ENCODE data around the gene NDUFAF7. TPM values are rescaled to one million over a fixed set of nuclear protein-coding genes. Genes with fewer than 3 reads are reported as not detected.
"Not testable (repeated sequence)": the region's sequence is repeated elsewhere in the genome, so short reads cannot be mapped to it uniquely, and the experiment has no call there.

NDUFAF7 gene, protein sequence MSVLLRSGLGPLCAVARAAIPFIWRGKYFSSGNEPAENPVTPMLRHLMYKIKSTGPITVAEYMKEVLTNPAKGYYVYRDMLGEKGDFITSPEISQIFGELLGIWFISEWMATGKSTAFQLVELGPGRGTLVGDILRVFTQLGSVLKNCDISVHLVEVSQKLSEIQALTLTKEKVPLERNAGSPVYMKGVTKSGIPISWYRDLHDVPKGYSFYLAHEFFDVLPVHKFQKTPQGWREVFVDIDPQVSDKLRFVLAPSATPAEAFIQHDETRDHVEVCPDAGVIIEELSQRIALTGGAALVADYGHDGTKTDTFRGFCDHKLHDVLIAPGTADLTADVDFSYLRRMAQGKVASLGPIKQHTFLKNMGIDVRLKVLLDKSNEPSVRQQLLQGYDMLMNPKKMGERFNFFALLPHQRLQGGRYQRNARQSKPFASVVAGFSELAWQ
- total RNA-seq: 19.6 TPM

DNA sequence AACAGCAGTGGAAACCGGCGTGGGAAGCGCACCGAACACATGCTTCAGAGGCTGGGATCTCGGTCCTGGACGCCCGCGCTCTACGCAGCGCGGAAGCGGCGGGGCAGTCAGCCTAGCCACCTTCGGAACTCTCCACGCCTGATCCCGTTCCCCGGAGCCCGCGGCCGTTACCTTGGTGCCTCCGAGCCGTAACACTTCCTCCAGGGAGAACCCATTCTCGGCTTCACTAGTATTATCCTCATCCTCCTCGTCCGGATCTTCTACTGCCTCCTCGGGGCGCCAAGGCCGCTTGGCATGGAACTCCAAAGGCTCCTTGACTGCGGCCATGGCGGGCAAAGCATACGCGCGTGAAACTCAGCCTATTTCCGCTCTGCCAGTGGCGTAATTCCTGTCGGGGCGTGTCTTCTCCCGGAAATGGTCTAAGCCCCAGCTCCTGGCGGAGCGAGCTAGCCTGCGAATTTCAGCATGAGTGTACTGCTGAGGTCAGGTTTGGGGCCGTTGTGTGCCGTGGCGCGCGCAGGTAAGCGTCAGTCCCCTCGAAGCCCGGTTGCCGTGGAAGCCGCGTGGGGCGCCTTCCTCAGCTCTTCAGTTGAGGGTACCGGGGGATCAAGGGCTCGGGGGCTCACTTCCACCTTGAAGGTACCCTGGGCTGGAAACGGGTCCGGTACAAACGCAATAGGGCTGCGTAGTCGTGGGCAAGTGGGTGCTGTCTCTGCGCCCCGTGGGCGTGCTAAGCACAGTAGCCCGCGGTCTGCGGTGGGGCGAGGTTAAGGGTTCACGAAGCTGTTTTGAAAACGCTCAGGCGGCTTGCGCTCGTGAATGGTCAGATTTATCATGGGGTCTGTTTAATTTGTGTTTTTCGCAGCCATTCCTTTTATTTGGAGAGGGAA lies at the start of gene NDUFAF7, which contains the start of gene CEBPZ:
NDUFAF7 (plus strand) TSS at position 418 of the 890 bp plus-strand sequence; CDS start at position 466, 48 bp downstream.
CEBPZ (minus strand) TSS at position 356 of the 890 bp plus-strand sequence; CDS start at position 327, 29 bp downstream.
- Histone ChIP-seq H3K4me1 (ENCODE audit: insufficient read depth, low read length) (peaks cover 29% of the 10 kb centered on the region), H3K27me3 (ENCODE audit: insufficient read depth, low read length) (no peaks in the 10 kb centered on the region), H3K4me3 (ENCODE audit: low read length) (peak within 1 kb of the TSS; percentile 77), H3K9me3 (ENCODE audit: low read depth, low read length) (no peaks in the 10 kb centered on the region)

DNA sequence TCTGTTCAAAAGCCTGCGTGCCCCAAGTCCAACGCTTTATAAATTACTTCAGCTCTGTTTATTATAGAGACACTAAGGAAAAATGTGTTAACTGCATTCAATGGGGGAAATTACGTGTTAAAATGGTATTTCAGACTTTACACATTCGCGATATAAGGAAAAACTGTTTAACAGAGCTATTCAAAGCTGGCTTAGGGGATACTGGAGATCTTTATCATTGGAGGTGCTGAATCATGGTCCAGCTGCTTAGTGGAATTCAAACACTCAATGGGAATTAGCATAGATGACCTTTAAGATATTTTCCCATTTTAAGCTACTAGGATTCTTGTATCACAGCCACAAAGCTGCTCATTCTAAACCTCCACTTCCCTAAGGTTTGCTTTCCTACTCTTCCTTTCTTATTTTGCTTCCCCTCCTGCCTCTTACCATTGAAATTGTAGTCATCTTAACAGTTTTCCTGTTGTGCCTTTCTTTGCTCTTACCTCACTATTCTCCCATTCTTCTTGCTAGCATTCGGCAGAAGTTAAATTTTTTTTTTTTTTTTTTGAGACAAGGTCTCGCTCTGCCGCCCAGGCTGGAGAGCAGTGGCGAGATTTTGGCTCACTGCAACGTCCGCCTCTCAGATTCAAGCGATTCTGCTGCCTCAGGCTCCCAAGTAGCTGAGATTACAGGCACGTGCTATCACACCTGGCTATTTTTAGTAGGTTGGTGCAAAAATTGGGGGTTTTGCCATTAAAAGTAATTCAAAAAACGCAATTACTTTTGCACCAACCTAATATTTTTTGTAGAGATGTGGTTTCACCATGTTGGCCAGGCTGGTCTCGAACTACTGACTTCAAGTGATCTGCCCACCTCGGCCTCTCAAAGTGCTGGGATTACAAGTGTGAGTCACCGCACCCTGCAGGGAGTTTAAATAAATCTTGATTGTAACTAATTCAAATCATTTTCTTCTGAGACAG lies 49.5 kb upstream of the NDUFAF7 start:
- no peaks in the 10 kb centered on the region for H3K27me3 ChIP-seq (ENCODE audit: insufficient read depth, low read length)
- H3K4me3 ChIP-seq (ENCODE audit: low read length): no peak overlapping the region
- no peaks in the 10 kb centered on the region for H3K4me1 ChIP-seq (ENCODE audit: insufficient read depth, low read length)
- no peaks in the 10 kb centered on the region for H3K9me3 ChIP-seq (ENCODE audit: low read depth, low read length)

DNA sequence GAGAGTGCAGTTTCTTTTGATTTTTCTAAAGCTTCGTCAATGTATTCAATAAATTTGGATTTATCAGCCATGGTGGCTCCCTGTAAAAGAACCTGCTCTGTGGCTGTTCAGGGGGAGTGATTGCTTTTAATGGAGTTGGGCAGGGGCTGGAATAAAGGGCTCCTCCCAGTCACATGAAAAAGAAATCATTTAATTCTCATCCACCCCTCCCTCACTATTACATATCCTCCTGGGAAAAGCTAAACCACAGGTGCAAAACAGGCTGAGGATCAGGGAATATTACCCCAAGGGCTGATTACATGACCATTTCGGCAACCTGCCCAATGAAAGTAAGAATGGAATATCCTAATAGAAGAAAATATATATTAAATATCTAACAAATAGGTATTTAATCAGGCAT lies 42.9 kb upstream of the NDUFAF7 start, which contains the start of gene SULT6B1:
SULT6B1 (minus strand) TSS at position 101 of the 400 bp plus-strand sequence; CDS start at position 71, 30 bp downstream.
- Histone ChIP-seq H3K4me1 (ENCODE audit: insufficient read depth, low read length) (peaks cover 26% of the 10 kb centered on the region), H3K27me3 (ENCODE audit: insufficient read depth, low read length) (no peaks in the 10 kb centered on the region), H3K9me3 (ENCODE audit: low read depth, low read length) (no peaks in the 10 kb centered on the region), H3K4me3 (ENCODE audit: low read length) (no peak within 1 kb of the TSS)

DNA sequence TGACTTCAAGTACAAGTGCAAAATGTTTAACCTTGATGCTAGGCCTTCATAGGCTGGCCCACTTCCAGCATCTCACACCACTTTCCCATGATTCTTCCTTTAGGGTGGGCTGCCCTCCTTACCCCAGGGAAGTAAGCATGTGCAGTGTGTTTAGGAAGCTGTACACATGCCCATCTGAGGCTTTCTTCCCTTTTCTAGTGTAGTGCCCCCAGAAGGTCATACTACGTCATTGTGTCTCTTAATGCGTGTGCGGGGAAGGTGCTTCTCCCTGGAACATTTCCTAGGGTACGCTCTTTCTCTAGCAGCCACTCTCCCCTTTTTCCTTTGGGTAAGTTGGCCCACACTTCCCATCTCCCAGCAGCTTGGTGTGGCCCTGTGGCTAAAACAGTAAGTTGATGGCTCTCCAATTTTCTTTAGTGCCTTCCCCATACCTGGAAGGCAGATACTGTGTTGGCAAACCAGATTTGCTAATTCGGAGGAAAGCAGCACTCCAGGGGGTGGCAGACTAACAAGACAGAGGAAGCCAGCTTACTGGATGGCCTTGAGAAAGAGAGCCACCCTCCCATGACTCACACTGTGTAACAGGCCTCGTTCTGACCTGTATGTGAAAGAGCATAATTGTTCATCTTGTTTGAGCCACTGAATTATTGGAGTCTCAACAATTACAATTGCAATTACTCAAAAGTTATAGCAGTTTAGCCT lies 41.9 kb upstream of the NDUFAF7 start:
- Histone ChIP-seq H3K4me3 (ENCODE audit: low read length) (no peak overlapping the region), H3K9me3 (ENCODE audit: low read depth, low read length) (no peaks in the 10 kb centered on the region), H3K27me3 (ENCODE audit: insufficient read depth, low read length) (no peaks in the 10 kb centered on the region), H3K4me1 (ENCODE audit: insufficient read depth, low read length) (peaks cover 26% of the 10 kb centered on the region)

DNA sequence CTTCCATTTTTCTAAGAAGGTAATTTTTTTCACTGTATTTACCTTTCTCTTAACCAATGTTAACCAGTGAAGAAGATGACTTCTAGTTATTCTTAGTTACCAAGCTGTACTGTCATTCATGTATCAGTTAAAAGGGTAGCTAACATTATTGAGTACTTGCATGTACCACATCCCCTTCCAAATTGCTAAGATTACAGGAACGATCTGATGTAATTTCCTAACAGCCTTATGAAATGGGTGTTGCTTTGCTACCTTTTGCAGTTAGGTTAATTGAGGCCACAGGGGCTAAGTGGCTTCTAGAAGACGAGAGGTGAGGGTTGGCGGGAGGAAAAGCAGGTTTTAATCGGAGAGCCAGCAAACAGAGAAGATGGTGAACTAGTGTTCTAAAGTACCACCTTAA lies 41.2 kb upstream of the NDUFAF7 start:
- Histone ChIP-seq H3K4me3 (ENCODE audit: low read length) (no peak overlapping the region), H3K4me1 (ENCODE audit: insufficient read depth, low read length) (peaks cover 26% of the 10 kb centered on the region), H3K27me3 (ENCODE audit: insufficient read depth, low read length) (no peaks in the 10 kb centered on the region), H3K9me3 (ENCODE audit: low read depth, low read length) (no peaks in the 10 kb centered on the region)

DNA sequence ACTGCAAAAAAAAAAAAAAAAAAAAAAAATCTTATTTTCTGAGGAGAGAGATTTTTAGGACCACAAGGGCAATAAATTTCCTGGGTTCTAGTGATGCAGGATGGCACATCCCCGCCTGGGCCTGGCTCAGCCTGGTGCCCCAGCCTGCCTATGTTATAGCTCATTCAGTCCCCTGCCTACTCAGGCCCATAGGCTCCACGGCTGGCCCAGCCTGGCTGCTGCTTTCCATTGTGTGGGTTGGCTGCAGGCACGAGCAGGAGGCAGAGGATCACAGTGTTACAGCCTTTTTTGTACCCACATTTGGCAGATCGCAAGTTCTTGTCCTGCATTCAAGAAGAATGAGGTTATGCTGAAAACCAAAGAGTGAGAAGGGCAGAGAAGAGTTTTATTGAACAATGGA lies 40.2 kb upstream of the NDUFAF7 start:
- Histone ChIP-seq H3K27me3 (ENCODE audit: insufficient read depth, low read length) (no peaks in the 10 kb centered on the region), H3K9me3 (ENCODE audit: low read depth, low read length) (no peaks in the 10 kb centered on the region), H3K4me3 (ENCODE audit: low read length) (no peak overlapping the region), H3K4me1 (ENCODE audit: insufficient read depth, low read length) (peaks cover 32% of the 10 kb centered on the region)

DNA sequence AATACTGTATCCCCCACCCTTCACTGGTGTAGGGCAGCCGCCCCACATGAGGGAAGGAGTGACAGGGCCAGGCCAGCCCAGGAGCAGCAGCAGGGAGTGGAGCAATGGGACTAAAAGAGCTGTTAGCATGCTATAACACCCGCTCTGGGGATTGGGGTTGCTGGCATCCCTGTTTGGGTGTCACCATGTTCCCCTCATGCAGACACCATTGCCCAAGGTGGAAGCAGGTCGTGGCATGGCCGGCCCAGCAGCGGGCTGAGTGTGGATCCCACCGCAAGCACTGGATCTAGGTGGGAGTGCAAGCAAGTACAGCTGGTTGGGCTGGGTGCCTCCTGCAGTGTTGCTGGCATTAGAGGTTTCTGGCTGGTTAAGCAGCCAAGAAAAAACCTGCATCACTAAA lies 39.7 kb upstream of the NDUFAF7 start:
- Histone ChIP-seq H3K9me3 (ENCODE audit: low read depth, low read length) (no peaks in the 10 kb centered on the region), H3K4me1 (ENCODE audit: insufficient read depth, low read length) (peaks cover 32% of the 10 kb centered on the region), H3K27me3 (ENCODE audit: insufficient read depth, low read length) (no peaks in the 10 kb centered on the region), H3K4me3 (ENCODE audit: low read length) (no peak overlapping the region)

DNA sequence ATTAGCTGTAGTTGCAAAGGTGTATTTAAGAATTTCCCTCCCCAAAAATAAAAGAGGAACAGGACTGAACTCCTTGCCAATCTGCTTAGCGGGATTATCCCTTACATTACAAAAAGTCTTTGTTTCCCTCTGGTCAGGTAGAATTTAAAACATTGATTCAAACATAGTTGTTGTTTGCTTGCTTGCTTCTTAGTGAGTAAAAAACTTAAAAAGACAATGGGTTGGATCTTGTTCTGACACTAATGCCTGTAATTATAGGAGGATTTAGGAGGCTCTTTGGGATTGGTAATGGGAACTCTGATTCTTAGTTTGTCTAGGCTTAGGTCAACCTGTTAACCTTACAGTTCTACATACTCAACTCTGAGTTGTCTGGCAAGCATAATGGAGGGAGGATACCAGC lies 38.9 kb upstream of the NDUFAF7 start:
- H3K4me1 ChIP-seq (ENCODE audit: insufficient read depth, low read length): peaks cover 40% of the 10 kb centered on the region
- no peaks in the 10 kb centered on the region for H3K9me3 ChIP-seq (ENCODE audit: low read depth, low read length)
- H3K4me3 ChIP-seq (ENCODE audit: low read length): no peak overlapping the region
- H3K27me3 ChIP-seq (ENCODE audit: insufficient read depth, low read length): no peaks in the 10 kb centered on the region

DNA sequence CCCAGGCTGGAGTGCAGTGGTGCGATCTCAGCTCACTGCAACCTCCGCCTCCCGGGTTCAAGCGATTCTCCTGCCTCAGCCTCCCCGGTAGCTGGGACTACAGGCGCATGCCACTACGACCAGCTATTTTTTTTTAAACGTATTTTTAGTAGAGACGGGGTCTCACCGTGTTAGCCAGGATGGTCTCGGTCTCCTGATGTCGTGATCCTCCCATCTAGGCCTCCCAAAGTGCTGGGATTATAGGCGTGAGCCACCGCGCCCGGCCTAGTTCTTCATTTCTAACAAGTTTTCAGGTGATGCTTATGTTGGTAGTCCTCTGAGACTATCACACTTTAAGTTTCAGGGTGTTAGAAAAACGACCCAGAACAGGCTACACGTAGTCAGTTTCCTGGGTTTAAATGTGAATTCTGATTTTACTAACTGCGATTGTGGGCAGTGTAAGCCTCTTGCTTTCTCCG lies 35.6 kb upstream of the NDUFAF7 start:
- H3K4me3 ChIP-seq (ENCODE audit: low read length): peak overlapping the region; percentile 72
- peaks cover 38% of the 10 kb centered on the region for H3K4me1 ChIP-seq (ENCODE audit: insufficient read depth, low read length)
- not testable (repeated sequence) for H3K27me3 ChIP-seq (ENCODE audit: insufficient read depth, low read length); H3K9me3 ChIP-seq (ENCODE audit: low read depth, low read length)

DNA sequence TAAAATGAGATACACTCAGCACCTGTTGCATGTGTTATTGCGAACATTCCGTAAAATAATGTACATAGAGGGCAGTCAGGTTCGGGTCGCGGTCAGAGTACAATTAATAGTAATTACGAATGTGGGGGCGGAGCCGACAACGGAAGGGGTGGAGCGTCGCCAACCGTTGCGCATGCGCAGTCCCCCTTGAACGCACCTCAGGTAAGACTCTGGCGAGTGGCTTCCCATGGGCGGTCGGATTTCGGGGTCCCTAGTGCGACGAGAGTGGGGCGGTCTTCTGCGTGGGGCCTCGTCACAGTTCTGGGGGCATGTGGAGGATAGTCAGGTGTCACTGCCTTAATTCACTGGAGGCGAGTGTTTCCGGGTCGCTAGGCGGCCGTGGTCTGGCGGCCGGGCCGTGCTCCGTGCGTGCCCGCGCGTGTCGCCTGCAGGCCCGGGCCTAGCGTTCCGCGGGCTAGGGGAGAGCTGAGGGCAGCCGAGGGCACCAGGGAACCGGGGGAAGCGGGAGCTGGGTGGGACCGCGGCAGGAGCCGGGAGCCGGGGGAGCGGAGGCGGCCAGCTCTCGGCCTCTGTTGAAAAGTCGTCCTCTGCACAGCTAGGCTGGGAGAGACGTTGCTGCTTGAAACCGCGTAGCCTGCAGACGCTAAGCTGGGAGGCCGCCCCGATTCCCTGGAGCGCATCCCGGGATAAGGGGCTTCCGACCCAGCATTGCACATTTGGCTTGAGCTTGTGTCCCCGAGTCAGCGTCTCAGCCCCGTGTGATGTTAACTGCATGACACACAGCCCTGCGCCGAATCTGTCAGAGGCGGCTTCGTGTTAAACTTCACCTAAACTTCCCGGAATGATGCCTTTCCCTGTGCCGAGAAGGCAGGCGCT lies 34.9 kb upstream of the NDUFAF7 start, which contains the start of gene CEBPZOS:
CEBPZOS (plus strand) TSS at position 177 of the 876 bp plus-strand sequence. CDS start 3,209 bp downstream, outside the sequence.
- no peaks in the 10 kb centered on the region for H3K27me3 ChIP-seq (ENCODE audit: insufficient read depth, low read length)
- peaks cover 32% of the 10 kb centered on the region for H3K4me1 ChIP-seq (ENCODE audit: insufficient read depth, low read length)
- H3K4me3 ChIP-seq (ENCODE audit: low read length): peak within 1 kb of the TSS; percentile 72
- no peaks in the 10 kb centered on the region for H3K9me3 ChIP-seq (ENCODE audit: low read depth, low read length)

DNA sequence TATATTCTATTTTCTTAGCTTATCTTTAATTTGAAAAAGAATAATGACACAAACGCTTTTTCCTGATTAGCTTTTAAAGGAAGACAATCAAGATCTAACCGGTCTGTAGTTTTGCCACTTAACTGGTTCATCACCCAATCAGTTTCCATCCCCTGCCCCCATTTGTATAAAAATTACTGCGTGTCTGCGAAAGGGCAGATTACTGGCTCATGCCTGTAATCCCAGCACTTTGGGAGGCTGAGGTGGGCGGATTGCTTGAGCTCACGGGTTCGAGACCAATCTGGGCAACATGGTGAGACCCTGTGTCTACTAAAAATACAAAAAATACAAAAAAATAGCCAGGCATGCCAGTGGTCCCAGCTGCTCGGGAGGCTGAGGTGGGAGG lies 32.8 kb upstream of the NDUFAF7 start:
- H3K27me3 ChIP-seq (ENCODE audit: insufficient read depth, low read length): no peaks in the 10 kb centered on the region
- H3K9me3 ChIP-seq (ENCODE audit: low read depth, low read length): no peaks in the 10 kb centered on the region
- no peak overlapping the region for H3K4me3 ChIP-seq (ENCODE audit: low read length)
- H3K4me1 ChIP-seq (ENCODE audit: insufficient read depth, low read length): peaks cover 27% of the 10 kb centered on the region

DNA sequence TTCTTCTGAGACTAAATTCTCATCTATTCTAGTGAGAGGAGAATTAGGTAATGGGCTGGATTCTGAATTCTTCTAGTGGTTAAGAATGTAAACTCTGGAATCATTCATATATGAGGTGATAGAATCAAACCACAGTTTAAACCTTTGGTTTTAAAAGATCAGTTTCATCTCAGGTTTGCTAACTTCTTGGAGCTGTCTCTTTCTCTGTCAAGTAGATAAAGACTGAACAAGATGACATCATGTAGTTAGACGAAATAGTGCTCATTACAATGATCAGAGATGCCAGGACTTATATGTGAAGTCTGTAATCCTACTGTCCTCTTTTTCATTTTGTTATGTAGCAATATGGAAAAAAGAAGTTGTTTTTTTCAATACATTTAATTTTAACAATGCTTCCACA lies 30.2 kb upstream of the NDUFAF7 start:
- peaks cover 21% of the 10 kb centered on the region for H3K4me1 ChIP-seq (ENCODE audit: insufficient read depth, low read length)
- H3K4me3 ChIP-seq (ENCODE audit: low read length): no peak overlapping the region
- H3K9me3 ChIP-seq (ENCODE audit: low read depth, low read length): peaks cover under 1% of the 10 kb centered on the region
- H3K27me3 ChIP-seq (ENCODE audit: insufficient read depth, low read length): no peaks in the 10 kb centered on the region

DNA sequence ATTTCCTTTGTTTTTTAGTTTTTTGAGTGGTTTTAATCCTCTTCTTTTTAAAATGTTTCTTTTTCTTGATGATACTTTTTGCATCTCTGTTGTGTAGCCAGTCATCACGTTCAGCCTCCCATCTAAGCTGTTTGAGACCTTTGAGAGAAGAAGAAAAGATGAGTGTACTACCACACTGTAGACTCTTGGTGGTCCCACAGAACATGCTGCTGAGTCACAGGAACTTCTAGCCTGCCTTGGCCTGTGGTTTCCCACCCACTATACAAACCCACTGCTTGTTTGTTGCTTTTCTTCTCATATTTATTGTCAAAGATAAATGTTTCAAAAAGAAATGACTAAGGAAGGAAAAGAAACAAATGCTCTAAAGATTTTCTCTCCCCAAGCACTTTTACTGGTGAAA lies 29.7 kb upstream of the NDUFAF7 start:
- Histone ChIP-seq H3K4me1 (ENCODE audit: insufficient read depth, low read length) (peaks cover 21% of the 10 kb centered on the region), H3K27me3 (ENCODE audit: insufficient read depth, low read length) (no peaks in the 10 kb centered on the region), H3K9me3 (ENCODE audit: low read depth, low read length) (peaks cover 6% of the 10 kb centered on the region), H3K4me3 (ENCODE audit: low read length) (no peak overlapping the region)

Data from mononuclear cell (primary cell).